8988T (cell line): Measurements from ENCODE around the gene LRCH1.

Experiments
- DNase-seq: peaks from one replicate; pipeline ENCODE4 v3.0.0; 2011

LRCH1 gene

GRCh38 chr13:46642254-46642653 is 89.3 kb downstream of the LRCH1 start:
- DNase-seq: no peak

- DNase-seq: no peak
These were observed 90.3 kb downstream of the LRCH1 start for GRCh38 chr13:46643165-46643777.

- no peak for DNase-seq
These were observed 91.8 kb downstream of the LRCH1 start for GRCh38 chr13:46644816-46645215.

- no peak for DNase-seq
These were observed 94.6 kb downstream of the LRCH1 start for GRCh38 chr13:46647512-46648065.

- no peak for DNase-seq
These were observed 95.2 kb downstream of the LRCH1 start for GRCh38 chr13:46648166-46648607.

GRCh38 chr13:46649816-46650215 is 96.8 kb downstream of the LRCH1 start:
- DNase-seq: no peak

GRCh38 chr13:46654951-46655350 is 102.0 kb downstream of the LRCH1 start:
- no peak for DNase-seq

GRCh38 chr13:46655377-46656180 is 102.6 kb downstream of the LRCH1 start:
- no peak for DNase-seq

- DNase-seq: no peak
These were observed 103.8 kb downstream of the LRCH1 start for GRCh38 chr13:46656786-46657185.

GRCh38 chr13:46659413-46660065 is 106.6 kb downstream of the LRCH1 start:
- DNase-seq: no peak

- no peak for DNase-seq
These were observed 107.4 kb downstream of the LRCH1 start for GRCh38 chr13:46660416-46660815.

GRCh38 chr13:46660857-46661256 is 107.9 kb downstream of the LRCH1 start:
- DNase-seq: no peak

GRCh38 chr13:46662690-46663089 is 109.7 kb downstream of the LRCH1 start:
- DNase-seq: no peak

- DNase-seq: no peak
These were observed 110.5 kb downstream of the LRCH1 start for GRCh38 chr13:46663206-46664037.

GRCh38 chr13:46664195-46664594 is 111.2 kb downstream of the LRCH1 start:
- no peak for DNase-seq

GRCh38 chr13:46665248-46665632 is 112.3 kb downstream of the LRCH1 start:
- DNase-seq: no peak

GRCh38 chr13:46665633-46666482 is 112.9 kb downstream of the LRCH1 start:
- DNase-seq: no peak

- no peak for DNase-seq
These were observed 113.9 kb downstream of the LRCH1 start for GRCh38 chr13:46666727-46667456.

- no peak for DNase-seq
These were observed 114.8 kb downstream of the LRCH1 start for GRCh38 chr13:46667687-46668281.

GRCh38 chr13:46668302-46668720 is 115.3 kb downstream of the LRCH1 start:
- no peak for DNase-seq
